OCI-LY3 (cell line): ENCODE results near the gene GCAT.

Experiments
- H2AFZ ChIP-seq: fragments of 200-600, 300-600 bp; shearing (Covaris generic); 2 replicates; pipeline ENCODE4 v1.6.0; 2014; ENCODE audit warnings: antibody characterized with exemption, low read depth, low read length
- H3K27ac ChIP-seq: fragments of 200-600, 300-600 bp; sonication (generic); 2 replicates; pipeline ENCODE4 v1.5.1; 2014; ENCODE audit warnings: mild to moderate bottlenecking, low read length, moderate library complexity, mixed read lengths
- H3K27me3 ChIP-seq: fragments of 200-600, 300-600 bp; sonication (generic); 2 replicates; pipeline ENCODE4 v1.6.1; 2014; ENCODE audit warnings: low read depth, low read length, mixed read lengths
- H3K36me3 ChIP-seq: fragments of 200-600, 300-600 bp; sonication (generic); replicated peaks from 2 replicates; pipeline ENCODE3; 2014; ENCODE audit warnings: low read depth, low read length, mixed read lengths
- H3K4me1 ChIP-seq: fragments of 300-600, 200-600 bp; sonication (generic); 2 replicates; pipeline ENCODE4 v1.6.1; 2014; ENCODE audit warnings: low read length, mixed read lengths
- H3K4me2 ChIP-seq: fragments of 200-600, 300-600 bp; sonication (generic); 2 replicates; pipeline ENCODE4 v1.6.1; 2014; ENCODE audit warnings: low read length, mixed read lengths
- H3K4me3 ChIP-seq: fragments of 300-600, 200-600 bp; sonication (generic); 2 replicates; pipeline ENCODE4 v1.5.1; 2014; ENCODE audit warnings: antibody characterized with exemption, mild to moderate bottlenecking, low read length, moderate library complexity
- H3K79me2 ChIP-seq: fragments of 300-600, 200-600 bp; shearing (Covaris generic); 2 replicates; pipeline ENCODE4 v1.6.1; 2014; ENCODE audit warnings: mild to moderate bottlenecking, low read length, mixed read lengths
- H3K9ac ChIP-seq: fragments of 300-600, 200-600 bp; shearing (Covaris generic); 2 replicates; pipeline ENCODE4 v1.6.0; 2014; ENCODE audit warnings: mild to moderate bottlenecking, low read length, moderate library complexity
- H3K9me3 ChIP-seq: fragments of 200-600, 300-600 bp; shearing (Covaris generic); 2 replicates; pipeline ENCODE4 v1.6.1; 2014; ENCODE audit warnings: low read length, mixed read lengths; ENCODE audit not compliant: insufficient read depth
- H4K20me1 ChIP-seq: fragments of 200-600, 300-600 bp; sonication (generic); 2 replicates; pipeline ENCODE4 v1.6.1; 2016; ENCODE audit warnings: low read length, mixed read lengths; ENCODE audit not compliant: insufficient read depth
- CTCF ChIP-seq: fragments of 200-600, 300-600 bp; sonication (generic); IDR thresholded peaks from 2 replicates; pipeline ENCODE4 v1.5.1; 2014; ENCODE audit warnings: antibody characterized with exemption, low read length, low read depth
- EZH2phosphoT487 ChIP-seq: fragments of 200-600 bp; shearing (Covaris generic); IDR thresholded peaks from 2 replicates; pipeline ENCODE4 v1.6.1; 2018; ENCODE audit warnings: antibody characterized with exemption, mixed run types, low read depth

Gene GCAT

GRCh38 chr22:37804352-37804880 is 3.3 kb upstream of the GCAT start:
- Histone ChIP-seq H3K4me1 (peaks cover 9% of the 10 kb centered on the region; the same call in 1 of the 2 replicates), H3K9ac (no peak overlapping the region), H2AFZ (no peak overlapping the region), H3K4me3 (no peak overlapping the region), H3K79me2 (no peaks in the 10 kb centered on the region), H3K4me2 (no peak overlapping the region), H3K27me3 (peaks cover 18% of the 10 kb centered on the region), H3K9me3 (no peaks in the 10 kb centered on the region), H3K36me3 (no peaks in the 10 kb centered on the region), H4K20me1 (no peaks in the 10 kb centered on the region), H3K27ac (no peak overlapping the region)
- TF ChIP-seq CTCF, result no peak
- TF ChIP-seq EZH2phosphoT487, result no peak

- no peak overlapping the region for H2AFZ ChIP-seq
- H3K9ac ChIP-seq, result no peak overlapping the region
- no peak overlapping the region for H3K27ac ChIP-seq
- no peak overlapping the region for H3K4me2 ChIP-seq
- TF ChIP-seq CTCF (no peak), EZH2phosphoT487 (no peak)
- H3K79me2 ChIP-seq, result no peaks in the 10 kb centered on the region
- no peaks in the 10 kb centered on the region for H3K36me3 ChIP-seq
- no peaks in the 10 kb centered on the region for H4K20me1 ChIP-seq
- peaks cover 18% of the 10 kb centered on the region for H3K27me3 ChIP-seq
- H3K4me3 ChIP-seq, result no peak overlapping the region
- H3K4me1 ChIP-seq, result peaks cover 9% of the 10 kb centered on the region; the same call in 1 of the 2 replicates
- no peaks in the 10 kb centered on the region for H3K9me3 ChIP-seq
These were observed 2.6 kb upstream of the GCAT start for GRCh38 chr22:37804881-37805809.

GRCh38 chr22:37805810-37806277 is 1.9 kb upstream of the GCAT start:
- TF ChIP-seq CTCF, result no peak
- TF ChIP-seq EZH2phosphoT487, result no peak
- H3K4me2 ChIP-seq, result no peak overlapping the region
- no peak overlapping the region for H2AFZ ChIP-seq
- H3K4me1 ChIP-seq, result peaks cover 9% of the 10 kb centered on the region; the same call in 1 of the 2 replicates
- H3K79me2 ChIP-seq, result no peaks in the 10 kb centered on the region
- H3K4me3 ChIP-seq, result no peak overlapping the region
- H3K36me3 ChIP-seq, result no peaks in the 10 kb centered on the region
- H4K20me1 ChIP-seq, result no peaks in the 10 kb centered on the region
- no peak overlapping the region for H3K9ac ChIP-seq
- H3K9me3 ChIP-seq, result no peaks in the 10 kb centered on the region
- no peak overlapping the region for H3K27ac ChIP-seq
- peaks cover 18% of the 10 kb centered on the region for H3K27me3 ChIP-seq
